ENCODE results near the gene DUS1L. TPM values are rescaled to one million over a fixed set of nuclear protein-coding genes. Genes with fewer than 3 reads are reported as not detected.

DUS1L gene
- total RNA-seq, 1 donor from 2014 or later = 74.1 TPM

- Mint-ChIP-seq H3K36me3 (ENCODE audit: low read depth, unreplicated experiment) (peaks cover 3% of the 10 kb centered on the region), H3K9me3 (ENCODE audit: unreplicated experiment) (no peaks in the 10 kb centered on the region), H3K4me3 (ENCODE audit: unreplicated experiment) (no peak overlapping the region), H3K4me1 (ENCODE audit: unreplicated experiment) (no peaks in the 10 kb centered on the region), H3K27ac (ENCODE audit: unreplicated experiment) (no peak overlapping the region), H3K27me3 (ENCODE audit: unreplicated experiment) (no peaks in the 10 kb centered on the region)
- no peak for TF ChIP-seq CTCF (IDR thresholded peaks at IDR 0.05; ENCODE audit: unreplicated experiment)
- no peak for DNase-seq (ENCODE audit: low spot score)
Observed at GRCh38 chr17:82091264-82092066, 25.9 kb upstream of the DUS1L start.

DNA sequence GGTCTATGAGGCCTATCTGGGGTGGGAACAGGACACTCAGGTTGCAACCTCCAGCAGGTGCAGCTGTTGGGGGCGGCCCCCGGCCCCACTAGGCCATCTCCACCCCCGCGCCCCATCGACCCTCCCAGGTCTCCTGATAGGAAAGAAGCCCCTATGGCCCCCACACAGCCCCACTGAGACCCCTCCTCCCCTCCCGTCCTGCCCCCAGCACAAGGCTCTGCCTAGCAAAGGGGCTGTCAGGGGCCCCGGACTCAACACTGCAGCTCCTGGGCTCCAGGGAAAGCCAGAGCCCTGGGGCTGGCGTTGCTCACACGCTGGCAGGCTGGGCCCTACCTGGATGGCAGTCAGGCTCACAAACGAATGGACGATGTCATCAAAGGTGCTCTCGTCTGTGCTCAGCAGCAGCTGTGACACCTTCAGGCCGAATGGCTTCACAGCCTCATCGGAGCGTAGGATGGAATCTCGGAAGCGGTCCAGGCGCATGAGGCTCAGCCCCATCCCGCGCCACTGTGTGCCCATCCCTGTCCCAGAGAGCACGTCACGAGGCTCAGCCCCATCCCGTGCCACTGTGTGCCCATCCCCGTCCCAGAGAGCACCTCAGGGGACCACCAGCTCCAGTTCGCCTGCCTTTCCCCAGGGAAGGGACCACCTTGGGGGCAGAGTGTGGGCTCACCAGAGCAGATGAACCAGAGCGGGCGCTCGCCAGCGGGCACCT is 25.1 kb upstream of the DUS1L start:
- TF ChIP-seq CTCF (IDR thresholded peaks at IDR 0.05; ENCODE audit: unreplicated experiment) = no peak
- Mint-ChIP-seq H3K9me3 (ENCODE audit: unreplicated experiment) (no peaks in the 10 kb centered on the region), H3K27ac (ENCODE audit: unreplicated experiment) (no peak overlapping the region), H3K4me1 (ENCODE audit: unreplicated experiment) (no peaks in the 10 kb centered on the region), H3K36me3 (ENCODE audit: low read depth, unreplicated experiment) (peaks cover 3% of the 10 kb centered on the region), H3K27me3 (ENCODE audit: unreplicated experiment) (no peaks in the 10 kb centered on the region), H3K4me3 (ENCODE audit: unreplicated experiment) (no peak overlapping the region)
- DNase-seq (ENCODE audit: low spot score) = no peak

- Mint-ChIP-seq H3K27ac (ENCODE audit: unreplicated experiment) (no peak overlapping the region), H3K27me3 (ENCODE audit: unreplicated experiment) (no peaks in the 10 kb centered on the region), H3K36me3 (ENCODE audit: low read depth, unreplicated experiment) (peaks cover 3% of the 10 kb centered on the region), H3K4me1 (ENCODE audit: unreplicated experiment) (no peaks in the 10 kb centered on the region), H3K9me3 (ENCODE audit: unreplicated experiment) (no peaks in the 10 kb centered on the region), H3K4me3 (ENCODE audit: unreplicated experiment) (no peak overlapping the region)
- no peak for TF ChIP-seq CTCF (IDR thresholded peaks at IDR 0.05; ENCODE audit: unreplicated experiment)
- no peak for DNase-seq (ENCODE audit: low spot score)
Observed at GRCh38 chr17:82089723-82090548, 24.3 kb upstream of the DUS1L start.

- no peak for TF ChIP-seq CTCF (IDR thresholded peaks at IDR 0.05; ENCODE audit: unreplicated experiment)
- H3K36me3 Mint-ChIP-seq (ENCODE audit: low read depth, unreplicated experiment) = peaks cover 3% of the 10 kb centered on the region
Observed at GRCh38 chr17:82088838-82089722, 23.5 kb upstream of the DUS1L start.

More at GRCh38 chr17:82088838-82089722, 23.5 kb upstream of the DUS1L start:
- Mint-ChIP-seq H3K27ac (ENCODE audit: unreplicated experiment) (no peak overlapping the region), H3K4me3 (ENCODE audit: unreplicated experiment) (no peak overlapping the region), H3K4me1 (ENCODE audit: unreplicated experiment) (no peaks in the 10 kb centered on the region), H3K9me3 (ENCODE audit: unreplicated experiment) (no peaks in the 10 kb centered on the region), H3K27me3 (ENCODE audit: unreplicated experiment) (no peaks in the 10 kb centered on the region)
- DNase-seq (ENCODE audit: low spot score) = no peak

Measured in endothelial cell (in vitro differentiated cells).